PC-3 (cell line): ENCODE results near the gene ERBB4. TPM values are rescaled to one million over a fixed set of nuclear protein-coding genes. Genes with fewer than 3 reads are reported as not detected.
"Not testable (repeated sequence)": the region's sequence is repeated elsewhere in the genome, so short reads cannot be mapped to it uniquely, and the experiment has no call there.

Experiments
- ATAC-seq: fragments of 200-7000 bp; cut with Tn5 transposase; 2 replicates; pipeline ENCODE4 v1.9.1; 2020; ENCODE audit warnings: mild to moderate bottlenecking, moderate library complexity
- BruUV-seq: library from RNA; stranded (reverse); fragments of 400-500 nt; replicated peaks from 2 replicates; lab custom pipeline; 2021; lab: Mats Ljungman, UMichigan
- CTCF ChIA-PET: fragments of 300-600 bp; sonication (Branson Sonifier 250); formaldehyde crosslinking; loops from one replicate; lab custom pipeline; 2022; ENCODE audit warnings: antibody characterized with exemption; lab: Charles Lee
- POLR2A ChIA-PET: fragments of 300-600 bp; sonication (Branson Sonifier 250); formaldehyde crosslinking; loops from one replicate; lab custom pipeline; 2022; ENCODE audit warnings: antibody characterized with exemption; ENCODE audit not compliant: unreplicated experiment; lab: Charles Lee
- DNase-seq: peaks from one replicate; pipeline ENCODE4 v3.0.0-alpha.2; 2015
- H2AFZ ChIP-seq: fragments of 300-600 bp; sonication (generic); 2 replicates; pipeline ENCODE4 v1.6.0; 2016; ENCODE audit warnings: antibody characterized with exemption, low read length
- H3F3A ChIP-seq: fragments of 300-600 bp; sonication (generic); one replicate; pipeline ENCODE4 v1.6.0; 2017; ENCODE audit warnings: antibody characterized with exemption, low read length, control low read depth, mild to moderate bottlenecking; ENCODE audit not compliant: unreplicated experiment
- H3K27ac ChIP-seq: fragments of 300-600 bp; sonication (generic); 2 replicates; pipeline ENCODE4 v1.5.1; 2016; ENCODE audit warnings: mild to moderate bottlenecking, low read length
- H3K27me3 ChIP-seq: fragments of 300-600 bp; sonication (generic); 2 replicates; pipeline ENCODE4 v1.6.1; 2016; ENCODE audit warnings: low read length, mixed read lengths
- H3K36me3 ChIP-seq: fragments of 300-600 bp; sonication (generic); 2 replicates; pipeline ENCODE4 v1.6.1; 2016; ENCODE audit warnings: low read depth, mixed run types, low read length, mixed read lengths
- H3K4me1 ChIP-seq: fragments of 300-600 bp; sonication (generic); 2 replicates; pipeline ENCODE4 v1.5.1; 2016; ENCODE audit warnings: low read length; ENCODE audit not compliant: insufficient read depth
- H3K4me2 ChIP-seq: fragments of 300-600 bp; sonication (generic); 2 replicates; pipeline ENCODE4 v1.6.0; 2016; ENCODE audit warnings: low read length
- H3K4me3 ChIP-seq: fragments of 300-600 bp; sonication (generic); 2 replicates; pipeline ENCODE4 v1.5.1; 2016; ENCODE audit warnings: mild to moderate bottlenecking, low read length, mixed read lengths
- H3K79me2 ChIP-seq: fragments of 300-600 bp; sonication (generic); 2 replicates; pipeline ENCODE4 v1.6.1; 2017; ENCODE audit warnings: low read length, mixed read lengths
- H3K9ac ChIP-seq: fragments of 300-600 bp; sonication (generic); 2 replicates; pipeline ENCODE4 v1.6.0; 2016; ENCODE audit warnings: mild to moderate bottlenecking, low read length
- H3K9me2 ChIP-seq: fragments of 300-600 bp; sonication (generic); replicated peaks from 2 replicates; pipeline ENCODE4 v1.6.1; 2016; ENCODE audit warnings: mixed run types, low read length, mixed read lengths
- H3K9me3 ChIP-seq: fragments of 300-600 bp; sonication (generic); 2 replicates; pipeline ENCODE4 v1.6.1; 2016; ENCODE audit warnings: low read length, mixed read lengths
- H4K20me1 ChIP-seq: fragments of 300-600 bp; sonication (generic); 2 replicates; pipeline ENCODE4 v1.6.1; 2016; ENCODE audit warnings: low read length, mixed read lengths
- EZH2 ChIP-seq: fragments of 300-600 bp; sonication (generic); IDR thresholded peaks from one replicate; pipeline ENCODE4 v1.6.1; 2017; ENCODE audit warnings: antibody characterized with exemption, mild to moderate bottlenecking, low read length; ENCODE audit not compliant: unreplicated experiment
- EZH2phosphoT487 ChIP-seq: fragments of 300-600 bp; sonication (generic); IDR thresholded peaks from 2 replicates; pipeline ENCODE4 v1.6.1; 2018; ENCODE audit warnings: mild to moderate bottlenecking, antibody characterized with exemption, low read length, borderline replicate concordance
- intact Hi-C: fragments of 100-400 bp; cut with micrococcal nuclease; formaldehyde crosslinking; loops from 2 replicates; pipeline ENCODE4 v1.9.0; 2023
- total RNA-seq: library from RNA; depleted of rRNA; stranded (reverse); fragments of >200 nt; gene quantifications from 2 replicates; pipeline ENCODE4 v1.2.3, GENCODE V29; 2014
- TF ChIP-seq, protein P1 (sequence below): fragments of 300-600 bp; sonication (generic); conservative IDR thresholded peaks from 2 replicates; pipeline ENCODE4 v1.5.1; 2017; ENCODE audit warnings: antibody characterized with exemption, low read depth, mild to moderate bottlenecking, low read length

ERBB4 gene
- total RNA-seq, 1 experiment from 2014 or later, result under 0.01 TPM

DNA sequence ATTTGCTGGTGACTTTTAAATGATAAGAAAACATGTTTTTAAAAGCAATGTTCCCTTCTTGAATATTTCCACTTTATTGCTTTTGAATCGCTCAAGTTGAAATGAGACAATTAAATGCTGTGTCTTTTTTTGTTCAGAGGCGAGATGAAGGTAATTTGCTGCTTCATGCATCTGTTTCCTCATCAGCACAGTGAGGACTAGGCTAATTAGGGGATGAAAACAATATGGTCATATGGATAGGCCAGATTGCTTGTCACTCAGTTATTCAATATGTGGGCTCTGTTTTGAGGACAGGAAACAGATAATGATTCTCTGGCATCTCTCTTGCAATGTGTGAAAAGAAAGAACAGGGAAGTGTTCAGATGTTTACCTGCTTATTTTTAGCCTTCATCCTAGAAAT, 61.0 kb downstream of the ERBB4 start:
- DNase-seq (no peak), ATAC-seq (no peak)
- ChIA-PET POLR2A (no interaction called here), CTCF (no interaction called here)
- Histone ChIP-seq H3K9ac (no peak overlapping the region), H3K36me3 (no peaks in the 10 kb centered on the region), H2AFZ (no peak overlapping the region), H3K9me2 (no peaks in the 10 kb centered on the region), H3K27ac (no peak overlapping the region), H3K27me3 (no peaks in the 10 kb centered on the region), H4K20me1 (no peaks in the 10 kb centered on the region), H3K4me1 (no peaks in the 10 kb centered on the region), H3K4me3 (no peak overlapping the region), H3K4me2 (no peak overlapping the region), H3F3A (no peaks in the 10 kb centered on the region), H3K9me3 (no peaks in the 10 kb centered on the region), H3K79me2 (no peaks in the 10 kb centered on the region)
- no TSS peak for BruUV-seq
- no peak for TF ChIP-seq EZH2phosphoT487
- intact Hi-C loops, result no loop called here

DNA sequence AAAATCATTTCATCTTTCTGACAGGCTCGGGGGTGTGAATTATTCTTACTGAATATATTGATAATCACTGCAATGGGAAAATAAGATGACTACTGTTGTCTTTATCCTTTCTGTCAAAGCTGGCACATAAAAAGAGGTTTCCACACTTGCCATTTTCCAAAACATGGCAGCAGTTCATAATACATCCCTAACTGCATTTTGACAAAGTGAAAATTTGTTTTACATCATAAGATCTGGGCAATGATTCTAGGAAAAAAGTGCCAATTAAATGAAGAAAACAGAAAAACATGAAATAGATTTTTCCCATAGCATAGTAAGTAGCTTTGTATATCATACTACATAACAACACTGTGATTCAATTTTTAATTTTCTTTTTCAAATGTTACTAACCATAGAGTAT, 65.4 kb downstream of the ERBB4 start:
- Histone ChIP-seq H4K20me1 (no peaks in the 10 kb centered on the region), H3K27ac (no peak overlapping the region), H3K9ac (no peak overlapping the region), H3K4me3 (no peak overlapping the region), H2AFZ (no peak overlapping the region), H3K9me3 (no peaks in the 10 kb centered on the region), H3K4me1 (no peaks in the 10 kb centered on the region), H3K36me3 (no peaks in the 10 kb centered on the region), H3K9me2 (no peaks in the 10 kb centered on the region), H3K79me2 (no peaks in the 10 kb centered on the region), H3K27me3 (no peaks in the 10 kb centered on the region), H3K4me2 (no peak overlapping the region), H3F3A (no peaks in the 10 kb centered on the region)
- POLR2A ChIA-PET, result no interaction called here
- DNase-seq (no peak), ATAC-seq (no peak)
- TF ChIP-seq, protein P1, sequence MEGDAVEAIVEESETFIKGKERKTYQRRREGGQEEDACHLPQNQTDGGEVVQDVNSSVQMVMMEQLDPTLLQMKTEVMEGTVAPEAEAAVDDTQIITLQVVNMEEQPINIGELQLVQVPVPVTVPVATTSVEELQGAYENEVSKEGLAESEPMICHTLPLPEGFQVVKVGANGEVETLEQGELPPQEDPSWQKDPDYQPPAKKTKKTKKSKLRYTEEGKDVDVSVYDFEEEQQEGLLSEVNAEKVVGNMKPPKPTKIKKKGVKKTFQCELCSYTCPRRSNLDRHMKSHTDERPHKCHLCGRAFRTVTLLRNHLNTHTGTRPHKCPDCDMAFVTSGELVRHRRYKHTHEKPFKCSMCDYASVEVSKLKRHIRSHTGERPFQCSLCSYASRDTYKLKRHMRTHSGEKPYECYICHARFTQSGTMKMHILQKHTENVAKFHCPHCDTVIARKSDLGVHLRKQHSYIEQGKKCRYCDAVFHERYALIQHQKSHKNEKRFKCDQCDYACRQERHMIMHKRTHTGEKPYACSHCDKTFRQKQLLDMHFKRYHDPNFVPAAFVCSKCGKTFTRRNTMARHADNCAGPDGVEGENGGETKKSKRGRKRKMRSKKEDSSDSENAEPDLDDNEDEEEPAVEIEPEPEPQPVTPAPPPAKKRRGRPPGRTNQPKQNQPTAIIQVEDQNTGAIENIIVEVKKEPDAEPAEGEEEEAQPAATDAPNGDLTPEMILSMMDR, result no peak
- TF ChIP-seq EZH2phosphoT487, result no peak
- no peak for TF ChIP-seq EZH2
- CTCF ChIA-PET, result no interaction called here
- intact Hi-C loops, result no loop called here
- BruUV-seq, result no TSS peak

DNA sequence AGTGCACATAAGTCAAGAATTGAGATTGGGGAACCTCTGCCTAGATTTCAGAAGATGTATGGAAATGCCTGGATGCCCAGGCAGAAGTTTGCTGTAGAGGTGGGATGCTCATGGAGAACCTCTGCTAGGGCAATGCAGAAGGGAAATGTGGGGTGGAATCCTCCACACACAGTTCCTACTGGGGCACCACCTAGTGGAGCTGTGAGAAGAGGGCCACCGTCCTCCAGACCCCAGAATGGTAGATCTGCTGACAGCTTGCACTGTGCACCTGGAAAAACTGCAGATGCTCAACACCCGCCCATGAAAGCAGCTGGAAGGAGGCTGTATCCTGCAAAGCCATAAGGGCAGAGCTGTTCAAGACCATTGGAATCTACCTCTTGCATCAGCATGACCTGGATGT, 71.1 kb downstream of the ERBB4 start:
- H3K4me2 ChIP-seq, DNase-seq, H3K79me2 ChIP-seq, H3K9ac ChIP-seq, ATAC-seq, H3K4me1 ChIP-seq, H3K27ac ChIP-seq, H4K20me1 ChIP-seq, H3K9me2 ChIP-seq, H2AFZ ChIP-seq, H3K27me3 ChIP-seq, intact Hi-C loops, H3K36me3 ChIP-seq, CTCF ChIA-PET, H3K4me3 ChIP-seq, H3K9me3 ChIP-seq, BruUV-seq, H3F3A ChIP-seq: not testable (repeated sequence)
- POLR2A ChIA-PET, result interaction anchor here (0.7 kb wide), 1 partner anchor 58 kb away, joined by 4 read pairs; no protein-coding TSS in a partner anchor

DNA sequence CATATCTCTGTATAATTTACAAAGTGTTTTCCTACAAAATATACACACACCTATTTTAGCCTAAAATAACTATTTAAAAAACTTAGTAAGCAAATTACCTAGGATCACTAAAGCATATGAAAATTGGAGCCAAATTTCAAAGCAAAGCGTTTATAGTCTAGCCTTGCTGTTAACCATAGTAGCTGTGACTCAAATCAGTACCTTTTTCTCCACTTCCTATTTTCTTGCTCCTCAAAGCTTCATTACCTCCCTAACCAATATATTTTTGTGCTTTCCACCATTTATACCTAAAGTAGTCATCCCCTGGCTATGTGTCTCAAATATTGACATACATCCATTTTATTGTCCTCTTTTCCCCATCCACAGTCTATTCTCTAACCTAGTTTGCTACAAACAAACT, 73.1 kb downstream of the ERBB4 start:
- no TSS peak for BruUV-seq
- intact Hi-C loops, result no loop called here
- ATAC-seq, result no peak

DNA sequence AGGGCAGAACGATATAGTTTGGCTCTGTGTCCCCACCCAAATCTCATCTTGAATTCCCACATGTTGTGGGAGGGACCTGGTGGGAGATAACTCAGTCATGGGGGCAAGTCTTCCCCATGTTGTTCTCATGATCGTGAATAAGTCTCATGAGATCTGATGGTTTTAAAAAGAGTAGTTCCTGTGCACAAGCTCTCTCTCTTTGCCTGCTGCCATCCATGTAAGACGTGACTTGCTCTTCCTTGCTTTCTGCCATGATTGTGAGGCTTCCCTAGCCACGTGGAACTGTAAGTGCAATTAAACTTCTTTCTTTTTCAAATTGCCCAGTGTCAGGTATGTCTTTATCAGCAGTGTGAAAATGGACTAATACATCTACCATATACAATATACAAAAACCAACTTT, 76.9 kb downstream of the ERBB4 start:
- H3F3A ChIP-seq, DNase-seq, H4K20me1 ChIP-seq, ATAC-seq, H3K79me2 ChIP-seq, H3K36me3 ChIP-seq, H2AFZ ChIP-seq, H3K4me1 ChIP-seq, H3K4me2 ChIP-seq, H3K9me2 ChIP-seq, H3K9me3 ChIP-seq, H3K27me3 ChIP-seq, BruUV-seq, POLR2A ChIA-PET, H3K9ac ChIP-seq, H3K27ac ChIP-seq, intact Hi-C loops, H3K4me3 ChIP-seq, CTCF ChIA-PET: not testable (repeated sequence)

More for the DNA sequence above, 73.1 kb downstream of the ERBB4 start:
- Histone ChIP-seq H3K9me3 (no peaks in the 10 kb centered on the region), H2AFZ (no peak overlapping the region), H3K4me2 (no peak overlapping the region), H4K20me1 (no peaks in the 10 kb centered on the region), H3F3A (no peaks in the 10 kb centered on the region), H3K4me3 (no peak overlapping the region), H3K36me3 (no peaks in the 10 kb centered on the region), H3K9me2 (no peaks in the 10 kb centered on the region), H3K4me1 (no peaks in the 10 kb centered on the region), H3K79me2 (no peaks in the 10 kb centered on the region), H3K27me3 (no peaks in the 10 kb centered on the region), H3K9ac (no peak overlapping the region), H3K27ac (no peak overlapping the region)
- TF ChIP-seq, protein P1, result no peak
- TF ChIP-seq EZH2phosphoT487, result no peak
- TF ChIP-seq EZH2, result no peak
- no peak for DNase-seq
- ChIA-PET POLR2A (no interaction called here), CTCF (no interaction called here)
